HepG2 (cell line): ENCODE data around the gene NSF. TPM values are rescaled to one million over a fixed set of nuclear protein-coding genes. Genes with fewer than 3 reads are reported as not detected.
A peak's percentile ranks its signal among the peaks of the same experiment; 100 is the strongest.

ENCODE experiments used
- EZH2 ChIP-seq: conservative IDR thresholded peaks from 2 replicates; pipeline ENCODE4 v1.6.1; 2012; ENCODE audit warnings: mild to moderate bottlenecking, low read depth, low read length, moderate library complexity
- HES4 ChIP-seq: sonication (generic); formaldehyde crosslinking; IDR thresholded peaks from 2 replicates; pipeline ENCODE4 v1.9.0; 2021; ENCODE audit warnings: mild to moderate bottlenecking, missing genetic modification reagents, borderline replicate concordance
- HNRNPLL ChIP-seq: fragments of 200-400 bp; formaldehyde crosslinking; IDR thresholded peaks from 2 replicates; pipeline ENCODE4 v1.6.1; 2017; ENCODE audit warnings: mild to moderate bottlenecking, low read depth, low read length; ENCODE audit not compliant: poor library complexity, severe bottlenecking
- KLF9 ChIP-seq: IDR thresholded peaks from 2 replicates; pipeline ENCODE4 v1.6.1; 2016; ENCODE audit warnings: low read depth
- SAFB2 ChIP-seq: sonication (generic); formaldehyde crosslinking; IDR thresholded peaks from 2 replicates; pipeline ENCODE4 v1.5.1; 2020; ENCODE audit warnings: missing genetic modification reagents, low read depth, mild to moderate bottlenecking, borderline replicate concordance
- SRY ChIP-seq: sonication (generic); formaldehyde crosslinking; IDR thresholded peaks from 2 replicates; pipeline ENCODE4 v1.8.0; 2022; ENCODE audit warnings: mild to moderate bottlenecking, missing genetic modification reagents
- TAF1 ChIP-seq: sonication (generic); formaldehyde crosslinking; IDR thresholded peaks from 2 replicates; pipeline ENCODE4 v1.4.0; 2020; ENCODE audit warnings: missing genetic modification reagents
- ZFYVE20 ChIP-seq: sonication (generic); formaldehyde crosslinking; IDR thresholded peaks from 2 replicates; pipeline ENCODE4 v1.8.0; 2023; ENCODE audit warnings: low read depth, mild to moderate bottlenecking, moderate library complexity, missing genetic modification reagents, borderline replicate concordance
- ZNF10 ChIP-seq: sonication (generic); formaldehyde crosslinking; IDR thresholded peaks from 2 replicates; pipeline ENCODE4 v1.4.0; 2020; ENCODE audit warnings: mild to moderate bottlenecking, low read depth, missing genetic modification reagents, borderline replicate concordance
- ZNF260 ChIP-seq: sonication (generic); formaldehyde crosslinking; IDR thresholded peaks from 2 replicates; pipeline ENCODE4 v1.4.0; 2020; ENCODE audit warnings: missing genetic modification reagents, low read depth, mild to moderate bottlenecking, borderline replicate concordance
- ZNF780A ChIP-seq: sonication (generic); formaldehyde crosslinking; IDR thresholded peaks from 2 replicates; pipeline ENCODE4 v1.8.0; 2022; ENCODE audit warnings: mild to moderate bottlenecking, missing genetic modification reagents, moderate library complexity
- ZNF790 ChIP-seq: sonication (generic); formaldehyde crosslinking; IDR thresholded peaks from 2 replicates; pipeline ENCODE4 v1.8.0; 2022; ENCODE audit warnings: missing genetic modification reagents, mild to moderate bottlenecking, borderline replicate concordance
- polyA plus RNA-seq, 8 experiments: library from polyadenylated mRNA; depleted of rRNA in 3 of 8; stranded (reverse) in 7 of 8; unstranded in 1 of 8; fragments of >200 nt; fragmentation: Illumina TruSeq in 4 of 8; extraction: Trizol in 4 of 8; gene quantifications; 2 replicates each; pipeline versions ENCODE4 v1.2.1 to v1.2.3, GENCODE V29; 2011 to 2016; ENCODE audit warnings: low read depth in 4 of 8, missing spikeins in 1 of 8, mixed read lengths in 1 of 8; ENCODE audit not compliant: insufficient read depth in 1 of 8
- total RNA-seq, 5 experiments: library from RNA; depleted of rRNA; stranded (reverse); fragments of >200 nt; fragmentation: Illumina TruSeq; extraction: Trizol; gene quantifications; 2 replicates each; pipeline ENCODE4 v1.2.3, GENCODE V29; 2016; ENCODE audit warnings: low read depth in 1 of 5
- TF ChIP-seq, protein P1 (sequence below): sonication (generic); formaldehyde crosslinking; IDR thresholded peaks from 2 replicates; pipeline ENCODE4 v1.5.0; 2020; ENCODE audit warnings: mild to moderate bottlenecking, missing genetic modification reagents, borderline replicate concordance
- TF ChIP-seq, protein P2 (sequence below): sonication (generic); formaldehyde crosslinking; IDR thresholded peaks from 2 replicates; pipeline ENCODE4 v1.4.0; 2020; ENCODE audit warnings: missing genetic modification reagents, borderline replicate concordance
- TF ChIP-seq, protein P3 (sequence below): IDR thresholded peaks from 2 replicates; pipeline ENCODE4 v1.6.1; 2016; ENCODE audit warnings: low read depth, borderline replicate concordance
- TF ChIP-seq, protein P4 (sequence below): sonication (generic); formaldehyde crosslinking; IDR thresholded peaks from 2 replicates; pipeline ENCODE4 v1.8.0; 2022; ENCODE audit warnings: mild to moderate bottlenecking, missing genetic modification reagents

NSF gene
- total and polyA plus RNA-seq, 2 of the 13 experiments (the other 11 are each of a cell fraction or from before 2014, with no cell fraction given) = 21.9 to 37.8 TPM

DNA sequence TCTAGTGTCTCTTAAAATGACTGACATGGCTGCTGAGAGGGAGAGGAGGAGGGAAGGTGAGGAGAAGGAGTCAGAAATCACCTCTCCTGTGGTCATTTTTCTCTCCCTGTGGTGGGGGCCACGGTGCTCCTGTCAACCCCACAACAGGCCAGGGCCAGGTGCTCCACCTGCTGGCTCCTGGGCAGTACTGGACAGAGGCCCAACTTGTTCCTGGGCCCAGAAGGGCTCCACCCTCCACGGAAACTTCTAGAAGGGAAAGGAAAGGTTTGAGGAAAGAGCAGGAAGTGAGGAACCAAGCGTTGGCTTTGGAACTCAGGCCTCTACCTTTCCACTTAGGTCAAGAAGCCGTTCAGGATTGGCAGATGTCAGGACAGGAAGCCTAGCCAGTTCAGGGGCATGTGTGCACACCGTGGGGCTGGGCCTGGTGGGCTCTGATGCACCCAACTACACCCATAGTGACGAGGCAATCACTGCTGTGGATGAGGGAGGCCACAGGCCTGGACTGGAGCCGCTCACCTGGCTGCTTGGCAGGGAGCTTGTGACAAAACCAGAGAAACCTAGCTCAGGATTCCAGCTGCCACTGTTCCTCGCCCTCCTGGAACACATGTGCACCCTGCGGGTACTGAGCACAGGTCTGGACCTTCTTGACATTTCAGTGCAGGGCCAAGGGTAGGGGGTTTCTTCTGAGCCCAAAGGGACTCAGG lies 191.9 kb downstream of the NSF start (continued):
- TF ChIP-seq, protein P1, sequence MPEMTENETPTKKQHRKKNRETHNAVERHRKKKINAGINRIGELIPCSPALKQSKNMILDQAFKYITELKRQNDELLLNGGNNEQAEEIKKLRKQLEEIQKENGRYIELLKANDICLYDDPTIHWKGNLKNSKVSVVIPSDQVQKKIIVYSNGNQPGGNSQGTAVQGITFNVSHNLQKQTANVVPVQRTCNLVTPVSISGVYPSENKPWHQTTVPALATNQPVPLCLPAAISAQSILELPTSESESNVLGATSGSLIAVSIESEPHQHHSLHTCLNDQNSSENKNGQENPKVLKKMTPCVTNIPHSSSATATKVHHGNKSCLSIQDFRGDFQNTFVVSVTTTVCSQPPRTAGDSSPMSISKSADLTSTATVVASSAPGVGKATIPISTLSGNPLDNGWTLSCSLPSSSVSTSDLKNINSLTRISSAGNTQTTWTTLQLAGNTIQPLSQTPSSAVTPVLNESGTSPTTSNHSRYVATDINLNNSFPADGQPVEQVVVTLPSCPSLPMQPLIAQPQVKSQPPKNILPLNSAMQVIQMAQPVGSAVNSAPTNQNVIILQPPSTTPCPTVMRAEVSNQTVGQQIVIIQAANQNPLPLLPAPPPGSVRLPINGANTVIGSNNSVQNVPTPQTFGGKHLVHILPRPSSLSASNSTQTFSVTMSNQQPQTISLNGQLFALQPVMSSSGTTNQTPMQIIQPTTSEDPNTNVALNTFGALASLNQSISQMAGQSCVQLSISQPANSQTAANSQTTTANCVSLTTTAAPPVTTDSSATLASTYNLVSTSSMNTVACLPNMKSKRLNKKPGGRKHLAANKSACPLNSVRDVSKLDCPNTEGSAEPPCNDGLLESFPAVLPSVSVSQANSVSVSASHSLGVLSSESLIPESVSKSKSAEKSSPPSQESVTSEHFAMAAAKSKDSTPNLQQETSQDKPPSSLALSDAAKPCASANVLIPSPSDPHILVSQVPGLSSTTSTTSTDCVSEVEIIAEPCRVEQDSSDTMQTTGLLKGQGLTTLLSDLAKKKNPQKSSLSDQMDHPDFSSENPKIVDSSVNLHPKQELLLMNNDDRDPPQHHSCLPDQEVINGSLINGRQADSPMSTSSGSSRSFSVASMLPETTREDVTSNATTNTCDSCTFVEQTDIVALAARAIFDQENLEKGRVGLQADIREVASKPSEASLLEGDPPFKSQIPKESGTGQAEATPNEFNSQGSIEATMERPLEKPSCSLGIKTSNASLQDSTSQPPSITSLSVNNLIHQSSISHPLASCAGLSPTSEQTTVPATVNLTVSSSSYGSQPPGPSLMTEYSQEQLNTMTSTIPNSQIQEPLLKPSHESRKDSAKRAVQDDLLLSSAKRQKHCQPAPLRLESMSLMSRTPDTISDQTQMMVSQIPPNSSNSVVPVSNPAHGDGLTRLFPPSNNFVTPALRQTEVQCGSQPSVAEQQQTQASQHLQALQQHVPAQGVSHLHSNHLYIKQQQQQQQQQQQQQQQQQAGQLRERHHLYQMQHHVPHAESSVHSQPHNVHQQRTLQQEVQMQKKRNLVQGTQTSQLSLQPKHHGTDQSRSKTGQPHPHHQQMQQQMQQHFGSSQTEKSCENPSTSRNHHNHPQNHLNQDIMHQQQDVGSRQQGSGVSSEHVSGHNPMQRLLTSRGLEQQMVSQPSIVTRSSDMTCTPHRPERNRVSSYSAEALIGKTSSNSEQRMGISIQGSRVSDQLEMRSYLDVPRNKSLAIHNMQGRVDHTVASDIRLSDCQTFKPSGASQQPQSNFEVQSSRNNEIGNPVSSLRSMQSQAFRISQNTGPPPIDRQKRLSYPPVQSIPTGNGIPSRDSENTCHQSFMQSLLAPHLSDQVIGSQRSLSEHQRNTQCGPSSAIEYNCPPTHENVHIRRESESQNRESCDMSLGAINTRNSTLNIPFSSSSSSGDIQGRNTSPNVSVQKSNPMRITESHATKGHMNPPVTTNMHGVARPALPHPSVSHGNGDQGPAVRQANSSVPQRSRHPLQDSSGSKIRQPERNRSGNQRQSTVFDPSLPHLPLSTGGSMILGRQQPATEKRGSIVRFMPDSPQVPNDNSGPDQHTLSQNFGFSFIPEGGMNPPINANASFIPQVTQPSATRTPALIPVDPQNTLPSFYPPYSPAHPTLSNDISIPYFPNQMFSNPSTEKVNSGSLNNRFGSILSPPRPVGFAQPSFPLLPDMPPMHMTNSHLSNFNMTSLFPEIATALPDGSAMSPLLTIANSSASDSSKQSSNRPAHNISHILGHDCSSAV = no peak
- TF ChIP-seq ZNF260 (CRISPR knock-in tag) (no peak), ZFYVE20 (no peak), ZNF790 (no peak), SAFB2 (CRISPR knock-in tag) (no peak), ZNF780A (CRISPR knock-in tag) (no peak), ZNF10 (no peak), KLF9 (CRISPR knock-in tag) (no peak), EZH2 (no peak), HES4 (no peak), HNRNPLL (no peak), TAF1 (CRISPR knock-in tag) (0 out of 2 replicates have a peak, but pooled peaks have one; percentile 19), SRY (CRISPR knock-in tag) (no peak)
- TF ChIP-seq, protein P2, sequence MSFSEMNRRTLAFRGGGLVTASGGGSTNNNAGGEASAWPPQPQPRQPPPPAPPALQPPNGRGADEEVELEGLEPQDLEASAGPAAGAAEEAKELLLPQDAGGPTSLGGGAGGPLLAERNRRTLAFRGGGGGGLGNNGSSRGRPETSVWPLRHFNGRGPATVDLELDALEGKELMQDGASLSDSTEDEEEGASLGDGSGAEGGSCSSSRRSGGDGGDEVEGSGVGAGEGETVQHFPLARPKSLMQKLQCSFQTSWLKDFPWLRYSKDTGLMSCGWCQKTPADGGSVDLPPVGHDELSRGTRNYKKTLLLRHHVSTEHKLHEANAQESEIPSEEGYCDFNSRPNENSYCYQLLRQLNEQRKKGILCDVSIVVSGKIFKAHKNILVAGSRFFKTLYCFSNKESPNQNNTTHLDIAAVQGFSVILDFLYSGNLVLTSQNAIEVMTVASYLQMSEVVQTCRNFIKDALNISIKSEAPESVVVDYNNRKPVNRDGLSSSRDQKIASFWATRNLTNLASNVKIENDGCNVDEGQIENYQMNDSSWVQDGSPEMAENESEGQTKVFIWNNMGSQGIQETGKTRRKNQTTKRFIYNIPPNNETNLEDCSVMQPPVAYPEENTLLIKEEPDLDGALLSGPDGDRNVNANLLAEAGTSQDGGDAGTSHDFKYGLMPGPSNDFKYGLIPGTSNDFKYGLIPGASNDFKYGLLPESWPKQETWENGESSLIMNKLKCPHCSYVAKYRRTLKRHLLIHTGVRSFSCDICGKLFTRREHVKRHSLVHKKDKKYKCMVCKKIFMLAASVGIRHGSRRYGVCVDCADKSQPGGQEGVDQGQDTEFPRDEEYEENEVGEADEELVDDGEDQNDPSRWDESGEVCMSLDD (CRISPR knock-in tag) = no peak
- TF ChIP-seq, protein P3, sequence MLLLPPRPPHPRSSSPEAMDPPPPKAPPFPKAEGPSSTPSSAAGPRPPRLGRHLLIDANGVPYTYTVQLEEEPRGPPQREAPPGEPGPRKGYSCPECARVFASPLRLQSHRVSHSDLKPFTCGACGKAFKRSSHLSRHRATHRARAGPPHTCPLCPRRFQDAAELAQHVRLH = peak; percentile 59; the same call in 1 of the 2 replicates
- TF ChIP-seq, protein P4, sequence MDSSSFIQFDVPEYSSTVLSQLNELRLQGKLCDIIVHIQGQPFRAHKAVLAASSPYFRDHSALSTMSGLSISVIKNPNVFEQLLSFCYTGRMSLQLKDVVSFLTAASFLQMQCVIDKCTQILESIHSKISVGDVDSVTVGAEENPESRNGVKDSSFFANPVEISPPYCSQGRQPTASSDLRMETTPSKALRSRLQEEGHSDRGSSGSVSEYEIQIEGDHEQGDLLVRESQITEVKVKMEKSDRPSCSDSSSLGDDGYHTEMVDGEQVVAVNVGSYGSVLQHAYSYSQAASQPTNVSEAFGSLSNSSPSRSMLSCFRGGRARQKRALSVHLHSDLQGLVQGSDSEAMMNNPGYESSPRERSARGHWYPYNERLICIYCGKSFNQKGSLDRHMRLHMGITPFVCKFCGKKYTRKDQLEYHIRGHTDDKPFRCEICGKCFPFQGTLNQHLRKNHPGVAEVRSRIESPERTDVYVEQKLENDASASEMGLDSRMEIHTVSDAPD (CRISPR knock-in tag) = no peak
